T-helper 17 cell (primary cell): Measurements from ENCODE around the gene CDKN3. TPM values are rescaled to one million over a fixed set of nuclear protein-coding genes. Genes with fewer than 3 reads are reported as not detected.
"Not testable (repeated sequence)": the region's sequence is repeated elsewhere in the genome, so short reads cannot be mapped to it uniquely, and the experiment has no call there.

Experiments
- ATAC-seq: fragments of 150-1000 bp; cut with Tn5 transposase; 2 replicates; pipeline ENCODE4 v1.10.0; 2021; ENCODE audit warnings: mild to moderate bottlenecking, moderate library complexity
- DNase-seq, 3 donors: peaks; one replicate each; pipeline versions ENCODE4 v3.0.0 to v3.0.0-alpha.2; 2020 to 2021
- H3K9me3 ChIP-seq: one replicate; pipeline ENCODE4 v1.7.0; 2013; ENCODE audit warnings: low read length, mild to moderate bottlenecking; ENCODE audit not compliant: control insufficient read depth, poor library complexity, severe bottlenecking
- H3K27ac Mint-ChIP-seq: one replicate; pipeline ENCODE4 v1.8.0; 2022; ENCODE audit warnings: mild to moderate bottlenecking, moderate library complexity, mixed read lengths
- H3K27me3 Mint-ChIP-seq: one replicate; pipeline ENCODE4 v1.8.0; 2022; ENCODE audit warnings: mixed read lengths
- H3K36me3 Mint-ChIP-seq: one replicate; pipeline ENCODE4 v1.8.0; 2022; ENCODE audit warnings: low read depth, mixed read lengths
- H3K4me1 Mint-ChIP-seq: one replicate; pipeline ENCODE4 v1.8.0; 2022; ENCODE audit warnings: mild to moderate bottlenecking, mixed read lengths
- H3K4me3 Mint-ChIP-seq: one replicate; pipeline ENCODE4 v1.8.0; 2022; ENCODE audit warnings: mild to moderate bottlenecking, moderate library complexity, mixed read lengths
- total RNA-seq, 4 donors: library from RNA in 2 of 4; stranded (reverse) in 2 of 4; gene quantifications; one replicate each; pipeline ENCODE4 v1.2.3 and lab custom pipeline; 2022 to 2026

CDKN3 gene
- total RNA-seq, 2 donors from 2014 or later, result 1.1 to 1.5 TPM

DNA sequence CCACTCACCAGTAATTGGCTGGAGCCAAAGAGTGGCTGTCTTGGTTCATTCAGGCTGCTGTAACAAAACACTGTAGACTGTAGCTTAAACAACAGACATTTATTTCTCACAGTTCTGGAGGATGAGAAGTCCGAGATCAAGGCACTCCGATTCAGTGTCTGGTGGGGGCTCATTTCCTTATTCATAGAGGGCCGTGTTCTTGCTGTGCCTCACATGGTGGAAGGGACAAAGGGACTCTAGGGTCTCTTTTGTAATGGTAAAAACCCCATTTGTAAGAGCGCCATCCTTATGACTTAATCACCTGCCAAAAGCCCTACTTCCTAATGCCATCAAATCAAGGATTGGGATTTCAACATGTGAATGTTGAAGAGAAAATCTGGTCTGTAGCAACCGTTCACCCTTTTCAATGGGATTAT, 34.7 kb upstream of the CDKN3 start:
- no peak overlapping the region for H3K4me3 Mint-ChIP-seq
- no peaks in the 10 kb centered on the region for H3K9me3 ChIP-seq
- ATAC-seq (no peak), DNase-seq (no peak)
- H3K27me3 Mint-ChIP-seq, result peaks cover 72% of the 10 kb centered on the region
- H3K36me3 Mint-ChIP-seq, result peaks cover 6% of the 10 kb centered on the region
- peaks cover 7% of the 10 kb centered on the region for H3K4me1 Mint-ChIP-seq
- H3K27ac Mint-ChIP-seq, result no peak overlapping the region

DNA sequence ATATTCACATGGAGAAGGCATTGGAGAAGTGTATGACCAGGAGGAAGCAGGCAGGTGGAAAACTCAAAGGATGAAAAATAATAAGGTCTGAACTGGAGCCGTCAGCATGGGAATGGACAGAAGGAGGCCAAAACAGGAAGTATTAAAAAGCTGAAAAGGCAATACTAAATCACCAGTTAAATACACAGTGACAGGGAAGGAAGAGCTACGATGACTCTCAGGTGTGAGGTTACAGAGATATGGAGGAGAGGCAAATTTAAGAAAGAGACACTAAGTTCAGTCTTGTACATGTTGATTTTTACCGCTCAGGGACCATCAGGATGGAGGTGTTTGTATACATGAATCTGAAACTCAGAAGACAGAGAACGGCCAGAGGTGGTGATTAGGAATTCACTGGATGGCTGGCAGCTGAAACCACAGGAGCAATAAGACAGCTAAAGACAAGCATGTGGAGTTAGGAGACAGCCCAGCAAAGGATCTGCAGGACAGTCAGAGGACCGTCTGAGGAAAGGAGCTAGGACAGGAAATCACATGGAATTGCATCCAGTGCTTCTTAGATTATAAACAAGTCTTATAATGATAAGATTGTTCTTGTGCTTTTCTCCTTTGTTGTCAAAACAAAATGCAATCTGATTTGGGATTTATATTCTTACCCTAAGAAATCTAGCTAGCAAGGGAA, 33.9 kb upstream of the CDKN3 start:
- H3K36me3 Mint-ChIP-seq, result peaks cover 6% of the 10 kb centered on the region
- DNase-seq (no peak), ATAC-seq (no peak)
- no peak overlapping the region for H3K27ac Mint-ChIP-seq
- no peak overlapping the region for H3K4me3 Mint-ChIP-seq
- H3K27me3 Mint-ChIP-seq, result peaks cover 69% of the 10 kb centered on the region
- H3K9me3 ChIP-seq, result no peaks in the 10 kb centered on the region
- peaks cover 7% of the 10 kb centered on the region for H3K4me1 Mint-ChIP-seq

DNA sequence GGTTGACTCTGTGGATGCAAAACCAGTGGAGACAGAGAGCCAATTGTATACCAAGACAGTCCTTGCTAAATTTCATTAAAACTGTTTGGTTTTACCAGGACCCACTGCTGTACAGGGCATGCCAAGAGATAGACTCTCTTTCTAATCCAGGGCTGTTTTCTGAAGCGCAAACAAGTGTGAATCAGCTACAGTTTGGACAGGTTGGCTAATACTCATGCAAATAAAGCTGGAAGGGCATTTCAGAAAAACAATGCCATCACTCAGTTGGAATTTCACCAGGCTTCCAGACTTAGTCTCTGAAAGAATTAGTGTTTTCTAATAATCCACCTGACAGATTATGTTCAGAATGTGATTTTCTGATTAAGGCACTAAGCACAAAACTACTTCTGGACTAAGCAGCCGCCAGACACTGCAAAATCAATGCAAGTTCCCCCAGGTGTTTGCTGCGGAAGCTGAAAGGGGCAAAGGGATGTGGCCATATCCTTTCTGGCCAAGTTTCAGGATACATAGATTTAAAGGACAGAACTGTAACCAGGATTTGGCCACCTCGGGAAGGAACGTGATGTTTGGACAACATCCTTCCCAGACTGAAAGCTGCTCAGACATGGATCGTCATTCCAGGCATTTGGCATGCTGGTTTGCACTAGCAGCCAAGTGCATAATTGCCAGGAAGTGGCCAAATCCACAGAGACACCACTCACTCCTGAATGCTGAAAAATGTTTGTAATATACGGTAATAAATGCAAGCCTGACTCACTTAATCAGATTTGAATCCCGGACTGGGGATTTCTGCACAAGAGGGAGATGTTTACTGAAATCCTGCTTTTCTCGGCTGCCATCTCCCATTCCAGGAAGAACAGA, 32.0 kb upstream of the CDKN3 start:
- Mint-ChIP-seq H3K36me3 (peaks cover 3% of the 10 kb centered on the region), H3K27me3 (peaks cover 51% of the 10 kb centered on the region), H3K4me1 (peaks cover 7% of the 10 kb centered on the region), H3K4me3 (no peak overlapping the region), H3K27ac (no peak overlapping the region)
- DNase-seq, result no peak
- ATAC-seq, result no peak
- H3K9me3 ChIP-seq, result no peaks in the 10 kb centered on the region

DNA sequence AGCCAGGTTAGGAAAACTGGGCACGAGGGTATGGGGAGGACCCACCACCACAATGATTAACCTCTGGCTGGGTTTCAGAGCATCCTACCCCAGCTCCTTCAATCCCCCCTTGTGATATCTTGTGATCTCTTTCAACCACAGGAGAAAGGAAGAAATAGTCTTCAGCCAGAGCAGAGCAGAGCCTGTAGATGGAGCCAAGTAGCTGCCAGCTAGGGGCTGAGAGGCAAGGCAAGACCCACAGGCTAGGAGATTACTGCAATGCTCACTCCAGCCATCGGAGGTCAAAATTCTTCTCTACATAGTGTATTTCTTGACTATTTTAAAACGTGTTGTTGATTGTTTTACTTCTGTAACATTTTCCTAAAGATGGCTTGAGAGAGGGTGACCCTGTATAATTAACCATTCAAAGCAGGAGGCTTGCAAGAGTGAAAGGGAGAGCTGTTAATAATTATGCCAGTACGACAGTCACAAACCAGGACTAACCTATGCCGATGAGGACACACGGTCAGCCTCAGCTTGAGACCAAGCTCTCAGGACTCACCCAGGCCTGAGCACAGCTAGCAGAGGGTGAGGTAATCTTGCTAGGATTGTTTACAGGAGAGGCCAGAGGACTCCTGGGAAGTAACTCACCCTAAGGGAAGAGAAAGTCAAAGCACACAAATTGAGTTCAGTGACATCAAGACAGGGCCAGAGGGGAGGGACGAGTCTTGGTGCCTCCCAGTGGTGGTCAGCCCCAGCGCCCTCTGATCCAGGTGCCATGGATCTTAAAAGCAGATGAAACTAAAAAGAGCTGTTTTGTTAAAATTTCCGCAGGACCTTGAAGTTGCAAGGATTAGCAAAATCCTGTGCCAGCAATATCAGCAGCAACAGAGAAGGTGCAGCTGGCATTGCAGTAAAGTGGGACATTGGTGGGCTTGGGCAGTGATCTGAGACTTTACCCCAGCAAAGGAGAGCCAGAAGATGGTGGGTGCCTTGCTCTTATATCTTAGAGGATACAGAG, 29.8 kb upstream of the CDKN3 start:
- peaks cover 3% of the 10 kb centered on the region for H3K36me3 Mint-ChIP-seq
- DNase-seq (no peak), ATAC-seq (peak; percentile 75)
- no peaks in the 10 kb centered on the region for H3K9me3 ChIP-seq
- H3K27me3 Mint-ChIP-seq, result peaks cover 39% of the 10 kb centered on the region
- H3K4me3 Mint-ChIP-seq, result no peak overlapping the region
- peaks cover 11% of the 10 kb centered on the region for H3K4me1 Mint-ChIP-seq
- H3K27ac Mint-ChIP-seq, result peak overlapping the region; percentile 24

DNA sequence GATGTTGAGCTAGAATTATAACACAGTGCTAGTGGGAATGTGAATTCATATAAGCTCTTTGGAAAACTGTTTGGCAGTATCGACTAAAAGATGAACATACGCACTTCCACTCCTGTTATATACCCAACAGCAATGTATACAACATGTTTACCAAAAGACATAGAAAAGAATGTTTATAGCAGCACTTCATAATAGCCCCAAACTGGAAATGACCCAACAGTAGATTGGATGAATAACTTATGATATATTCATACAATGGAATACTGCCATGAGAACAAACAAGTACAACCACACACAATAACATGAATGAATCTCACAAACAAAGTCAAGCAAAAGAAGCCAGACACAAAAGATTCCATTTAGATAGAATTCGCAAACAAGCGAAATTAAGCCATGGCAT, 28.5 kb upstream of the CDKN3 start:
- H3K27me3 Mint-ChIP-seq, result peaks cover 30% of the 10 kb centered on the region
- H3K27ac Mint-ChIP-seq, result no peak overlapping the region
- no peak overlapping the region for H3K4me3 Mint-ChIP-seq
- no peak for ATAC-seq
- peaks cover 6% of the 10 kb centered on the region for H3K4me1 Mint-ChIP-seq
- no peaks in the 10 kb centered on the region for H3K9me3 ChIP-seq
- H3K36me3 Mint-ChIP-seq, result no peaks in the 10 kb centered on the region
- no peak for DNase-seq

DNA sequence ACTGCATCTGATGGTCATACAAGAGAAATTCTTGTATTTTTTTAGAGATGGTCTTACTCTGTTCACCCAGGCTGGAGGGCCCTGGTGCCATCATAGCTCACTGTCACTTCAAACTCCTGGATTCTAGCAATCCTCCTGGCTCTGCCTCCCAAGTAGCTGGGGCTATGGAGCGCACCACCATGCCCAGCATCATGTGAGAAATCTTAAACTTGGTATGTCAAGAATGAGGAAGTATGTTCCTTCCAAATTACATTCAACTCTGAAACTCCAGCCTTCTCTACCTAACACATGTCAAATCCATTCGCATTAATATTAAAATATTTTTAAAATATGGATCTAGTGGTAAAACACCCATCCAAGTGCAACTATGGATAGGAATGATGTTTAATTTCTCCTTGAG, 27.5 kb upstream of the CDKN3 start:
- Mint-ChIP-seq H3K4me3 (no peak overlapping the region), H3K27ac (no peak overlapping the region), H3K36me3 (no peaks in the 10 kb centered on the region), H3K4me1 (peaks cover 4% of the 10 kb centered on the region), H3K27me3 (peaks cover 23% of the 10 kb centered on the region)
- DNase-seq (no peak), ATAC-seq (no peak)
- no peaks in the 10 kb centered on the region for H3K9me3 ChIP-seq

DNA sequence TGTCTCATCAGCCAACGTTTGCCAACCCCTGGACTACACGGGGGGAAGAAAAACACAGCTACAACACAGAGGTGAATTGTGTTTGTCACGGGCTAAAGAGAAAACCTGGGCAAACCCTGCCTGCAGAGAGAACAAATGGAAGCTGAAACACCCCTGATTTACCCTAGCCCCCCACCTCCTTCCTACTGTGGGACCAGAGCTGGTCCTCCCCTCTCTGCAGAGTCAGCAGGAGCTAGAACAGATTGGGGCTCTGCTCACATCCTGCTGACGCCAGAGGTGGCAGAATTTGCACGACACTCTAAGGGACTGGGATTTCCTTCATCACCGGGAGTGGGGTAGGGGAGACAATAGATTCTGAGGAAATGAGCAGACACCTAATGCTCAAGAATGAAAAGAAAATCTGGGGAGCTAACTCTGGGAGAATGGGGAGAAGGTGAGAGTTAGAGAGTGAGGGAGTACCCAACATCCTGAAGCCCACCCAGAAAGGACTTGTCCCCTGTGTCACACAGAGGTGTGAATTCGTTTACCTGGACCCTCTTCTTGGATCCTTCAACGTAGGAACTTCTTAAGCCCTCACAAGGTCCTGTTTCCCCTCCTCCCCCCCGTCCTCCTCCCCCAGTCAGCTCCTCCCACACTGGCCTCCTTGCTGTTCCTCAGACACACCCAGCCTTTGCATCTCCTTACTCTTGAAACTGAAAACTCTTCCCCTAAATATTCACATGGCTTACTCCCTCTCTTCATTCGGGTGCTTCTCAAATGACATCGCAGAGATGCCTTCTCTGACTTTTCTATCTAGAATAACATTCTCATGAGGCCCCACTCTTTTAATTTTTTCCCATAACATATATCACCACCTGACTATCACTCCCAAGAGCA, 26.2 kb upstream of the CDKN3 start:
- Mint-ChIP-seq H3K27ac (no peak overlapping the region), H3K36me3 (no peaks in the 10 kb centered on the region), H3K4me3 (no peak overlapping the region), H3K27me3 (peaks cover 29% of the 10 kb centered on the region), H3K4me1 (peaks cover 7% of the 10 kb centered on the region)
- DNase-seq, result no peak
- no peaks in the 10 kb centered on the region for H3K9me3 ChIP-seq
- ATAC-seq, result no peak

DNA sequence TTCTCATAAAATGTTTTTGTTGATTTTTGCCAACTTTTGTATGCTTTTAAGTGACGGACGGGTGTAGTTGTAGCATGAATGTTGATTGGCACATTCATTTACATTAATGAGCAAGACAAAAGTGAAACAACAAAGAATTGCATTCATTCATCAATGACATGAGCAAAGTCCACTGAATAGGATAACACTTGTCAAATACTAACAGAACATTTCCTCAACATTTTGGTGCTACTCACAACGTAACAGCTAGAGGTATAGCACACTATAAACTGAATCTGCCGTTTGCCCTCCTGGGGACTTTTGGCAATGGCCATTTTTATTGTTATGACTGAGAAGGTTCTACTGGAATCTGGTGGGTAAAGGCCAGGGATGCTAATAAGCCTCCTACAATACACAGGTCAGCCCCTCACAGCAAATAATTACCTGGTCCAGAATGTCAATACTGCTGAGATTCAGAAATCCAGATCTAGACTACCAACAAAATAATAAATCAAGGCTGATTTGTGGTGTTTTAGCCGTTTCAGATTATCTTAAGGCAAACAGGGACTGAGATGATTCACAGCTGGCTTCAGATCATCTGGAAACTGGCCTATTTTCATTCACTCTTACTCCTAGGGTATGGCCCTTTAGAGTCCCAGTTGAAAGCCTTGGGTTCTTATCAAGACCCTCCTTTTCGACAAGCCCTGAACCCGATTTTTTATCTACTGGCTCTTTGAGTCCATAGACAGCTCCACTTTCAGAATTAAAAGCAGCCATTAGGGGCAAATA, 22.5 kb upstream of the CDKN3 start:
- no peak for DNase-seq
- ATAC-seq, result no peak
- Mint-ChIP-seq H3K4me3 (no peak overlapping the region), H3K36me3 (no peaks in the 10 kb centered on the region), H3K27ac (no peak overlapping the region), H3K27me3 (peaks cover 34% of the 10 kb centered on the region), H3K4me1 (peaks cover 10% of the 10 kb centered on the region)
- no peaks in the 10 kb centered on the region for H3K9me3 ChIP-seq

DNA sequence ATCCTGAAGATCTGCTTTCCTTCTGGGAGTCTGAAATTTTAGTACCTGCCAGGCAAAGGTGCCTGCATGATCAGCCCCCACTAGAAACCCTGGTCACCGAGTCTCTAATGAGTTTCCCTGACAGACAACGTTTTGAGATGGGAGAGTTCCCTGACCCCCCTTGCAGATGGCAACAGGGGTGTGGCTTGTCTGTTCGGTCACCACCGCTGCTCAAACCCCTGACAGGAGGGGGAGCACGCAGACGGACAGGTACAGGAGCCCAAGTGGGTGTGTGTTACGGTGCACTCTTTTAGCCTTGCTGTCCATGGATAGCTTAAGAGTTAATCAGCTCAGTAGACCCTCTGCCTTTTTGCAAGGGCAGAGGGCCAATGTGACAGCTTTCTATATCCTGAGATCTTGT, 19.3 kb upstream of the CDKN3 start:
- peaks cover 26% of the 10 kb centered on the region for H3K27me3 Mint-ChIP-seq
- H3K36me3 Mint-ChIP-seq, result no peaks in the 10 kb centered on the region
- no peak for ATAC-seq
- peaks cover 6% of the 10 kb centered on the region for H3K4me1 Mint-ChIP-seq
- DNase-seq, result no peak
- no peaks in the 10 kb centered on the region for H3K9me3 ChIP-seq
- no peak overlapping the region for H3K4me3 Mint-ChIP-seq
- H3K27ac Mint-ChIP-seq, result no peak overlapping the region

DNA sequence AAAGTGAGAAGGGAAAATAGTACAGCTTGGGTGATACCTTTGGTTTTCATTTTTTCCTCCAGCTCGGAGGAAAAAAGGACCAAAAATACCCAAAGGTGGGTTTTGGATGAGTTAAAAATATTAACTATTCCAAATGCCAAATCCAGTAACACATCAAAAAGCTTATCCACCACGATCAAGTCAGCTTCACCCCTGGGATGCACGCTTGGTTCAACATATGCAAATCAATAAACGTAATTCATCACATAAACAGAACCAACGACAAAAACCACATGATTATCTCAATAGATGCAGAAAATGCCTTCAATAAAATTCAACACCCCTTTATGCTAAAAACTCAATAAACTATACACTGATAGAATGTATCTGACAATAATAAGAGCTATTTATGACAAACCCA, 17.9 kb upstream of the CDKN3 start:
- not testable (repeated sequence) for DNase-seq, H3K4me3 Mint-ChIP-seq, H3K27ac Mint-ChIP-seq, H3K36me3 Mint-ChIP-seq, H3K4me1 Mint-ChIP-seq, ATAC-seq, H3K9me3 ChIP-seq
- H3K27me3 Mint-ChIP-seq, result peaks cover 26% of the 10 kb centered on the region

DNA sequence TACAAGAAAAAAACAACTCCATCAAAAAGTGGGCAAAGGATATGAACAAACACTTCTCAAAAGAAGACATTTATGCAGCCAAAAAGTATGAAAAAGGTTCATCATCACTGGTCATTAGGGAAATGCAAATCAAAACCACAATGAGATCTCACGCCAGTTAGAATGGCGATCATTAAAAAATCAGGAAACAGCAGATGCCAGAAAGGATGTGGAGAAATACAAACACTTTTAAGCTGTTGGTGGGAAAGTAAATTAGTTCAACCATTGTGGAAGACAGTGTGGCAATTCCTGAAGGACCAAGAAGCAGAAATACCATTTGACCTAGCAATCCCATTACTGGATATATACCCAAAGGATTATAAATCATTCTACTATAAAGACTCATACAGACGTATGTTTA, 16.2 kb upstream of the CDKN3 start:
- H3K27me3 Mint-ChIP-seq, result peaks cover 25% of the 10 kb centered on the region
- H3K9me3 ChIP-seq, ATAC-seq, H3K27ac Mint-ChIP-seq, H3K36me3 Mint-ChIP-seq, H3K4me3 Mint-ChIP-seq, H3K4me1 Mint-ChIP-seq, DNase-seq: not testable (repeated sequence)

DNA sequence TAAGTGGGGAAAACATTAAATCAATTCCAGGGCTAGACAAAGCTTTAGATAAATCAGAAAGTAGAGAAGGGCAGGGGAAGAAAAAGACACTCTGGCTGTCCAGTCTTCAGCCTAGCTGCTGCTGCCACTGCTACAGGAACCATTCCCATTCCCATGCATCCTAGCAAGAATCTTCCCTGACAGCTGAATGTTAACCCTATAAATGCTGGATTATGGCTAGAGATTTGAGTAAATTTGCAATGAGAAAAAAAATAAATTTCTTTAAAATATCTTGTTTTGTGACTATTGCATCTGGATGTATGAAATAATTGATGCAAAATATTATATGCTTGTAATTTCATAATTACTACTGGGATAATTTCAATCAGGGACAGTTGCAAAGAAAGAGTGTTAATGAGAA, 15.0 kb upstream of the CDKN3 start:
- ATAC-seq (no peak), DNase-seq (no peak)
- no peaks in the 10 kb centered on the region for H3K9me3 ChIP-seq
- Mint-ChIP-seq H3K36me3 (no peaks in the 10 kb centered on the region), H3K27me3 (peaks cover 32% of the 10 kb centered on the region), H3K27ac (no peak overlapping the region), H3K4me3 (no peak overlapping the region), H3K4me1 (no peaks in the 10 kb centered on the region)
